Measurements from ENCODE around the gene VAMP8. TPM values are rescaled to one million over a fixed set of nuclear protein-coding genes. Genes with fewer than 3 reads are reported as not detected.
A peak's percentile ranks its signal among the peaks of the same experiment; 100 is the strongest.
"Not testable (repeated sequence)": the region's sequence is repeated elsewhere in the genome, so short reads cannot be mapped to it uniquely, and the experiment has no call there.

The VAMP8 gene
- total RNA-seq, 2 experiments from 2014 or later, result 94.3 to 98.3 TPM

- DNase-seq, result no peak
- Mint-ChIP-seq H3K9me3 (no peaks in the 10 kb centered on the region), H3K27ac (peak overlapping the region; percentile 63), H3K4me3 (no peak overlapping the region), H3K36me3 (peaks cover 15% of the 10 kb centered on the region), H3K4me1 (peaks cover 35% of the 10 kb centered on the region), H3K27me3 (no peaks in the 10 kb centered on the region)
Observed at GRCh38 chr2:85607268-85608215, 30.2 kb downstream of the VAMP8 start.

- H3K27me3 Mint-ChIP-seq, result no peaks in the 10 kb centered on the region
- DNase-seq, result no peak
- peaks cover 22% of the 10 kb centered on the region for H3K4me1 Mint-ChIP-seq
- no peaks in the 10 kb centered on the region for H3K9me3 Mint-ChIP-seq
- peak overlapping the region; percentile 100 for H3K4me3 Mint-ChIP-seq
- H3K27ac Mint-ChIP-seq, result peak overlapping the region; percentile 95
- peaks cover 14% of the 10 kb centered on the region for H3K36me3 Mint-ChIP-seq
Observed at GRCh38 chr2:85611217-85611704, 33.9 kb downstream of the VAMP8 start.

GRCh38 chr2:85611705-85612587, 34.6 kb downstream of the VAMP8 start, which contains the start of gene C2orf68:
C2orf68 (minus strand) TSS chr2:85612066; CDS start chr2:85611984, 82 bp downstream.
- Mint-ChIP-seq H3K9me3 (no peaks in the 10 kb centered on the region), H3K36me3 (peaks cover 14% of the 10 kb centered on the region), H3K4me1 (peaks cover 22% of the 10 kb centered on the region), H3K27ac (peak within 1 kb of the TSS; percentile 95), H3K4me3 (peak within 1 kb of the TSS; percentile 100), H3K27me3 (no peaks in the 10 kb centered on the region)
- DNase-seq, result peak; percentile 91

- Mint-ChIP-seq H3K4me3 (peak overlapping the region; percentile 37), H3K4me1 (peaks cover 25% of the 10 kb centered on the region), H3K9me3 (no peaks in the 10 kb centered on the region), H3K27ac (no peak overlapping the region), H3K27me3 (no peaks in the 10 kb centered on the region), H3K36me3 (peaks cover 20% of the 10 kb centered on the region)
- no peak for DNase-seq
Observed at GRCh38 chr2:85613717-85614515, 36.5 kb downstream of the VAMP8 start.

GRCh38 chr2:85614757-85615156, 37.4 kb downstream of the VAMP8 start:
- H3K4me3 Mint-ChIP-seq, DNase-seq, H3K27ac Mint-ChIP-seq, H3K9me3 Mint-ChIP-seq, H3K27me3 Mint-ChIP-seq: not testable (repeated sequence)
- H3K4me1 Mint-ChIP-seq, result peaks cover 20% of the 10 kb centered on the region
- peaks cover 23% of the 10 kb centered on the region for H3K36me3 Mint-ChIP-seq

GRCh38 chr2:85615413-85615728, 38.0 kb downstream of the VAMP8 start:
- no peaks in the 10 kb centered on the region for H3K9me3 Mint-ChIP-seq
- peaks cover 18% of the 10 kb centered on the region for H3K36me3 Mint-ChIP-seq
- H3K4me3 Mint-ChIP-seq, result peak overlapping the region; percentile 95
- peak overlapping the region; percentile 98 for H3K27ac Mint-ChIP-seq
- H3K4me1 Mint-ChIP-seq, result peaks cover 16% of the 10 kb centered on the region
- H3K27me3 Mint-ChIP-seq, result no peaks in the 10 kb centered on the region
- no peak for DNase-seq

- not testable (repeated sequence) for H3K9me3 Mint-ChIP-seq, DNase-seq, H3K27me3 Mint-ChIP-seq
- Mint-ChIP-seq H3K36me3 (peaks cover 20% of the 10 kb centered on the region), H3K4me1 (peaks cover 15% of the 10 kb centered on the region), H3K4me3 (peak overlapping the region; percentile 95), H3K27ac (peak overlapping the region; percentile 98)
Observed at GRCh38 chr2:85617723-85618122, 40.3 kb downstream of the VAMP8 start.

GRCh38 chr2:85619617-85620016, 42.2 kb downstream of the VAMP8 start:
- no peak for DNase-seq
- Mint-ChIP-seq H3K9me3 (no peaks in the 10 kb centered on the region), H3K36me3 (peaks cover 30% of the 10 kb centered on the region), H3K4me1 (peaks cover 17% of the 10 kb centered on the region), H3K4me3 (no peak overlapping the region), H3K27me3 (no peaks in the 10 kb centered on the region), H3K27ac (no peak overlapping the region)

GRCh38 chr2:85621338-85621737, 44.0 kb downstream of the VAMP8 start:
- no peaks in the 10 kb centered on the region for H3K27me3 Mint-ChIP-seq
- H3K27ac Mint-ChIP-seq, result no peak overlapping the region
- peaks cover 33% of the 10 kb centered on the region for H3K36me3 Mint-ChIP-seq
- peaks cover 16% of the 10 kb centered on the region for H3K4me1 Mint-ChIP-seq
- no peaks in the 10 kb centered on the region for H3K9me3 Mint-ChIP-seq
- H3K4me3 Mint-ChIP-seq, result no peak overlapping the region
- no peak for DNase-seq

GRCh38 chr2:85623991-85624390, 46.6 kb downstream of the VAMP8 start:
- no peak for DNase-seq
- H3K27ac Mint-ChIP-seq, result peak overlapping the region; percentile 32
- no peaks in the 10 kb centered on the region for H3K27me3 Mint-ChIP-seq
- H3K4me1 Mint-ChIP-seq, result peaks cover 20% of the 10 kb centered on the region
- H3K36me3 Mint-ChIP-seq, result peaks cover 30% of the 10 kb centered on the region
- H3K4me3 Mint-ChIP-seq, result no peak overlapping the region
- no peaks in the 10 kb centered on the region for H3K9me3 Mint-ChIP-seq

- H3K36me3 Mint-ChIP-seq, result peaks cover 39% of the 10 kb centered on the region
- H3K4me3 Mint-ChIP-seq, result no peak overlapping the region
Observed at GRCh38 chr2:85628658-85629057, 51.3 kb downstream of the VAMP8 start.

GRCh38 chr2:85631316-85631715, 53.9 kb downstream of the VAMP8 start:
- no peak for DNase-seq
- peaks cover 19% of the 10 kb centered on the region for H3K4me1 Mint-ChIP-seq
- no peak overlapping the region for H3K27ac Mint-ChIP-seq
- no peaks in the 10 kb centered on the region for H3K9me3 Mint-ChIP-seq
- peaks cover 38% of the 10 kb centered on the region for H3K36me3 Mint-ChIP-seq
- H3K27me3 Mint-ChIP-seq, result no peaks in the 10 kb centered on the region
- no peak overlapping the region for H3K4me3 Mint-ChIP-seq

More at GRCh38 chr2:85628658-85629057, 51.3 kb downstream of the VAMP8 start:
- peaks cover 16% of the 10 kb centered on the region for H3K4me1 Mint-ChIP-seq
- H3K27ac Mint-ChIP-seq, result peak overlapping the region; percentile 75
- H3K27me3 Mint-ChIP-seq, result no peaks in the 10 kb centered on the region
- no peak for DNase-seq
- no peaks in the 10 kb centered on the region for H3K9me3 Mint-ChIP-seq

Data from activated naive CD8-positive, alpha-beta T cell treated with anti-CD3 and anti-CD28 coated beads for 36 hours (primary cell).